ENCODE measurements around the gene TUBB6.

GRCh38 chr18:12329125-12329698 lies 21.2 kb downstream of the TUBB6 start:
- no peak for TF ChIP-seq EP300 (IDR thresholded peaks at IDR 0.05; ENCODE audit: low read depth)
- TF ChIP-seq CTCF (IDR thresholded peaks at IDR 0.05), result no peak
- no peak for TF ChIP-seq POLR2A (IDR thresholded peaks at IDR 0.05)

Data from transverse colon (tissue), 3 donors.